AG09319 (cell line): ENCODE results near the gene STEAP1B.
A peak's percentile ranks its signal among the peaks of the same experiment; 100 is the strongest.
"Not testable (repeated sequence)": the region's sequence is repeated elsewhere in the genome, so short reads cannot be mapped to it uniquely, and the experiment has no call there.

Experiments
- DNase-seq: peaks from one replicate; pipeline ENCODE4 v3.0.0-alpha.2; 2010; ENCODE audit warnings: low read depth; ENCODE audit errors: extremely low read depth
- TF ChIP-seq, protein P1 (sequence below): IDR thresholded peaks from 2 replicates; pipeline ENCODE4 v1.5.1; 2011; ENCODE audit warnings: low read depth, mild to moderate bottlenecking, inconsistent platforms, low read length, moderate library complexity

STEAP1B gene

GRCh38 chr7:22542669-22543068, 42.7 kb upstream of the STEAP1B start:
- TF ChIP-seq, protein P1, sequence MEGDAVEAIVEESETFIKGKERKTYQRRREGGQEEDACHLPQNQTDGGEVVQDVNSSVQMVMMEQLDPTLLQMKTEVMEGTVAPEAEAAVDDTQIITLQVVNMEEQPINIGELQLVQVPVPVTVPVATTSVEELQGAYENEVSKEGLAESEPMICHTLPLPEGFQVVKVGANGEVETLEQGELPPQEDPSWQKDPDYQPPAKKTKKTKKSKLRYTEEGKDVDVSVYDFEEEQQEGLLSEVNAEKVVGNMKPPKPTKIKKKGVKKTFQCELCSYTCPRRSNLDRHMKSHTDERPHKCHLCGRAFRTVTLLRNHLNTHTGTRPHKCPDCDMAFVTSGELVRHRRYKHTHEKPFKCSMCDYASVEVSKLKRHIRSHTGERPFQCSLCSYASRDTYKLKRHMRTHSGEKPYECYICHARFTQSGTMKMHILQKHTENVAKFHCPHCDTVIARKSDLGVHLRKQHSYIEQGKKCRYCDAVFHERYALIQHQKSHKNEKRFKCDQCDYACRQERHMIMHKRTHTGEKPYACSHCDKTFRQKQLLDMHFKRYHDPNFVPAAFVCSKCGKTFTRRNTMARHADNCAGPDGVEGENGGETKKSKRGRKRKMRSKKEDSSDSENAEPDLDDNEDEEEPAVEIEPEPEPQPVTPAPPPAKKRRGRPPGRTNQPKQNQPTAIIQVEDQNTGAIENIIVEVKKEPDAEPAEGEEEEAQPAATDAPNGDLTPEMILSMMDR, result no peak
- DNase-seq, result no peak

DNA sequence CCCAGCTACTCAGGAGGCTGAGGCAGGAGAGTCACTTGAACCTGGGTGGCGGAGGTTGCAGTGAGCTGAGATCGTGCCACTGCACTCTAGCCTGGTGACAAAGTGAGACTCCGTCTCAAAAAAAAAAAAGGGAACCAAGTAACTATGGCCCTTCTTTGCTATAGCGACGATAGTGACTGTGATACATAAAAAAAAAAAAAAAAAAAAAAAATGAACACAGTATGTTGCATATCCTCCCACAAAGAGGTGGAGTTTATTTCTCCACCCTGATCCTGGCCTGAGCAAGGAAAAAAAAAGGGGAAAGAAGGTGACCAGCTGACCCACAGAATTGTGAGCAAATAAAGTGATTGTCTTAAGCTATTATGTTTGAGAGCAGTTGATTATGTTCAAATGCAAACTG, 42.3 kb upstream of the STEAP1B start:
- no peak for DNase-seq
- TF ChIP-seq, protein P1, result no peak

- no peak for DNase-seq
- TF ChIP-seq, protein P1, result no peak
Observed at GRCh38 chr7:22541789-22542188, 41.8 kb upstream of the STEAP1B start.

DNA sequence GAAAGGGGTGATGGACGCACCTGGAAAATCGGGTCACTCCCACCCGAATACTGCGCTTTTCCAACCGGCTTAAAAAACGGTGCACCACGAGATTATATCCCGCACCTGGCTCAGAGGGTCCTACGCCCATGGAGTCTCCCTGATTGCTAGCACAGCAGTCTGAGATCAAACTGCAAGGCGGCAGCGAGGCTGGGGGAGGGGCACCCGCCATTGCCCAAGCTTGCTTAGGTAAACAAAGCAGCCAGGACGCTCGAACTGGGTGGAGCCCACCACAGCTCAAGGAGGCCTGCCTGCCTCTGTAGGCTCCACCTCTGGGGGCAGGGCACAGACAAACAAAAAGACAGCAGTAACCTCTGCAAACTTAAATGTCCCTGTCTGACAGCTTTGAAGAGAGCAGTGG, 28.5 kb upstream of the STEAP1B start:
- not testable (repeated sequence) for DNase-seq

DNA sequence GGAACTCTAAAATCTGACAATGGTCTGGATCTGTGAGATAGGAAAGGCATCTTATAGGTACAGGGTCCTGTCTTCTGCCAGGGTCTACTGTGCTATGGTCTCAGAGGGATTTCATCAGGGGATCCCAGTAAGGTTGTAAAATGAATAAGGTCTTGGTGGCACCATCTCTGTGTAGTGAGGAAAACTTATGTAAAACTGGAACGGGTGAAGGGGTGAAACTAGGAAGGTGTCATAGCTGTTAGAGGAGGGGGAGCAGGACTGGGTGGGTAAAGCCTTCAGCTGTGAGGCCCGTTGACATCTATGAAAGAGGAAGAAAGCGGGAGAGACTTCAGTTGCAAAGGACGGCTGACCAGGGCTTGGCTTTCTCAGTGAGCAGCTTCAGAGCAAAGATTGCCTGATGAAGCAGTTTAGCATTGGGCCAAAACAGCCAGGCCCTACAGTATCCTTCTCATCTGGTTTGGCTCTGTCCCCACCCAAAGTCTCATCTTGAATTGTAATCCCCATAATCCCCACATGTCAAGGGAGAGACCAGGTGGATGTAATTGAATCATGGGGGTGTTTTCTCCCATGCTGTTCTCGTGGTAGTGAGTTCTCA, 24.5 kb upstream of the STEAP1B start:
- DNase-seq, result not testable (repeated sequence)

DNA sequence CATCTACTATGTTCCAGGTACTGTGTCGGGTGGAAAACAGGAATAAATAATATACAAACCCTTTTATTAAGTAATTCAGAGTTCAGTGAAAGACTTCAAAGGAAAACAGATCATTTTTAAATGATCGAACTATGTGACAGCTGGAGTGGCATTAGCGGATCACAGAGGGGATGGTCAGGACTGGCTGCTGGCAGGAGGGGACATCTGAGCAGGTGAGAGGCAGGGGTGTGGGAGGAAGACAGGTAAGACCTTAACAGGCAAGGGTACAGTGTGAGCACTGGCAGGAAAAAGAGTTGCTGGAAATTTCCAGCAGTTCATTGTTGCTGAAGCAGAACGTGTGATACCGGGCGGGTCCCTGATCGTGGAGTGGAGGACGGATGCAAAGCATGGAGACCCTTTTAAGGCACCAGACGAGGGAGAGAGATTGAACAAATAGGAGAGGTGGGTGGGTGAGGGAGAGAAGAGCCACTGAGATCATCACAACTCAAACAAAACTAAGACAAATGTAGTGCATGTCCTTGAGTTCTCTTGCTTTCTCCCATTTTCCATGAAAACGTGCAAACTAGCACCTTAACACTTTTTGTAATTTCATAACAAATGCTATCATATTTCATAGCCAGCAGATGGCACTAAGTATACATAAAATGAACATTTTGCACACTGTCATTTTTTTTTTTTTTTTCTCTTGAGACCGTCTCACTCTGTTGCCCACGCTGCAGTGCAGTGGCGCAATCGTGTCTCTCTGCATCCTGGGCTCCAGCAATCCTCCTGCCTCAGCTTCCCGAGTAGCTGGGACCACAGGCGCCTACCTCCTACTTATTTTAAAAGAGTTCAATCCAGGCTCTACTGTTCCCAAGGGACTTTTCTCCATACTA, 23.7 kb upstream of the STEAP1B start:
- DNase-seq, result peak; percentile 15
- TF ChIP-seq, protein P1, result peak; percentile 14; the same call in 1 of the 2 replicates

GRCh38 chr7:22519560-22519959, 19.6 kb upstream of the STEAP1B start:
- DNase-seq, result not testable (repeated sequence)

- DNase-seq, result not testable (repeated sequence)
Observed at GRCh38 chr7:22516950-22517349, 17.0 kb upstream of the STEAP1B start.

DNA sequence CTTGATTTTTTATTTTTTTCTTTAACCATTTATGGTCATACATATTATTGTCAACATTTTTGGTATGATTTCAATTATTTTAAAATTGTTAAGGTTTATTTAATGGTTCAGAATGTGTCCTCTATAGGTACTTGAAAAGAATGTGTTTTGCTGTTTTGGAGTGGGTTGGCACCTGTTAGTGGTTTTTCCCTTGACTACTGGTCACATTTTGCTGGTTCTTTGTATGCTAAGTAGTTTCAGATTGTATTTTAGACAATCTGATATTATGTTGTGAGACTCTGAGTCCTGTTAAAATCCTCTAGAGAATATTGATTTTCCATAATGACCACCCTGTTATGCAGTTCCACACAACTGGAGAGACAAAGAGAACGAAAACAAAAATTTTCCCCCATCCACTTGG, 15.0 kb upstream of the STEAP1B start:
- not testable (repeated sequence) for DNase-seq

GRCh38 chr7:22507320-22507719, 7.3 kb upstream of the STEAP1B start:
- DNase-seq, result not testable (repeated sequence)

DNA sequence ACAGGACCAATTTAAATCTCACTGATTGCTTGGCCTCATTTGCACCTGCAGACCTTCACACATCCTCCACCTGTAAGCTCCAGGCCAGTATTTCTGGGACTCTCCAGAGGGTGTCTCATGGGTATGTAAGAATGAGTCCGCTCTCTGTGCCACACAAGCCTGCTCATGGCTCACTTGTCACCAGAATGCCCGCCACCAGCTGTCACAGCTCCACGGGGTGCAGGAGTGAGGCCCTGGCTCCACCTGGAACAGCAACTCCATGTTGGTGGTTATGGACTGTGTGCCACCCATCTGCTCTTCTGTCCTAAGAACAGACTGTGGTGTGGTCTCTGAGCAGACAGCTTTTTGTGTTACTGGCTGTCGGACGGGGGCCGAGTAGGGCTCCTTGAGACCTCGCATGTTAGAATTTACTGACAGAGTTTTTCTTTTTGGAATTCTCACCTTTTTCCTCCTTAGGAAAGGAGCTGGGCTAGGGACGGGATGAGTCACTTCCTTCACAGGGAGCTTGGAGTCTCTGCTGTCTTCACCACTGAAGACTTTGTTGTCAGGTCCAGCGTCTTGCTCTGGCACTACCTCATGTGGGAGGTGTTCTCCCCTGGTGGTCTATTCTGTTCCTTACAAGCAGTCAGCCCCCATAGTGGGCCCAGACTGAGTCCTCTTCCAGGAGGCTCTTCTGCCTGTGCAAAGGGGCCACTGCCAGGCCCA, 6.5 kb upstream of the STEAP1B start:
- not testable (repeated sequence) for DNase-seq
